Measurements from ENCODE around the gene ATAD3B. TPM values are rescaled to one million over a fixed set of nuclear protein-coding genes. Genes with fewer than 3 reads are reported as not detected.

The ATAD3B gene
- total and polyA plus RNA-seq, 10 of the 15 experiments (the other 5 are each of a cell fraction or from before 2014, with no cell fraction given): 0.03 to 38.8 (median 23.8) TPM

DNA sequence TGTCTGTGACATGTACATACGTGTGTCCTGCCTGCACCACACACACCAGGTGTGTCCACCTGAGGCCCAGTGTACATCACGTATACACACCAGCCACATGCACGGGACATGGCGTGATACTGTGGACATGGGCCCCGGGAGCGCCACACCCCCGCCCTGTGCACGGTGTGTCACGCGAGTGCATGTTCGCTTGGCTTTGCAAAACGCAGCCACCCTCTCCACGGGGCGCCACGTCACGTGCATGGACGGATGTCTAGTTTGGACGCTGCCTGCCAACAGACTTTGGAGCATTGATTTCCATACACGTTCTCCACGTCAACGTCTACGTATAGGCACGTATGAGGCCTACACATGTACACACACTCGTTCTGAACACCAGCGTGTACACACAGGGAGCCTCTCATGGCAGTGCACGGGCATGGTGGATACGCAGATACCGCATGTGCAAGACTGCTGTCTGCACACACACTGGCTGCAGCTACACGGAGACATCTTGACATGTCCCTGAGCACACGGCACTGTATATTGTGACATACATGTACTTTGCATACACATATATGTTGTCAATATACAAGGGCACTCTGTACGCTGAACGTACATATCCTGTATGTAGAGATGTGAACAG lies 66.2 kb downstream of the ATAD3B start:
- H3K4me1 ChIP-seq (ENCODE audit: control insufficient read depth, insufficient read depth, low read length): no peaks in the 10 kb centered on the region
- H3K27ac ChIP-seq (ENCODE audit: control insufficient read depth, insufficient read depth): no peak overlapping the region
- H3K79me2 ChIP-seq (ENCODE audit: control insufficient read depth, insufficient read depth, low read length): no peaks in the 10 kb centered on the region
- no peak overlapping the region for H2AFZ ChIP-seq (ENCODE audit: control insufficient read depth, low read depth, low read length)
- no TSS peak for BruUV-seq (replicated peaks)
- H4K20me1 ChIP-seq (ENCODE audit: control insufficient read depth, insufficient read depth): no peaks in the 10 kb centered on the region
- intact Hi-C loops (cut with micrococcal nuclease; ENCODE audit: unreplicated experiment): no loop called here
- ChIA-PET CTCF (no interaction called here), RAD21 (ENCODE audit: unreplicated experiment) (no interaction called here), SMC1A (ENCODE audit: uncharacterized antibody, unreplicated experiment) (no interaction called here), POLR2A (no interaction called here)
- FAIRE-seq: no peak
- H3K9me3 ChIP-seq (replicated peaks; ENCODE audit: control insufficient read depth, insufficient read depth, low read length): no peaks in the 10 kb centered on the region
- H3K4me3 ChIP-seq: no peak overlapping the region
- ATAC-seq: no peak
- 80% methylated on average over 32 of the region's 32 CpGs for WGBS (ENCODE audit: insufficient coverage, insufficient replicate concordance, low lambda C conversion rate, missing lambda C conversion rate)
- H3K4me2 ChIP-seq (ENCODE audit: control insufficient read depth, insufficient read depth): no peak overlapping the region
- in situ Hi-C loops (cut with MboI): no loop called here
- DNase-seq (ENCODE audit: low read depth, low spot score): no peak
- H3K27me3 ChIP-seq (replicated peaks in 1 of 2; ENCODE audit: control insufficient read depth in 2 of 2, insufficient read depth in 2 of 2, low read length in 1 of 2): no peaks in the 10 kb centered on the region
- H3K9ac ChIP-seq (ENCODE audit: control insufficient read depth, insufficient read depth, low read length): no peak overlapping the region
- no peaks in the 10 kb centered on the region; a peak in 2 of 4 replicates for H3K36me3 ChIP-seq (ENCODE audit: control insufficient read depth in 2 of 2, insufficient read depth in 2 of 2, low read length in 1 of 2)
- TF ChIP-seq JUND (IDR thresholded peaks at IDR 0.05; ENCODE audit: low read depth, low read length) (no peak), MTA3 (IDR thresholded peaks at IDR 0.05; ENCODE audit: borderline replicate concordance, low read length) (no peak), KAT2A (conservative IDR thresholded peaks at IDR 0.05; ENCODE audit: control insufficient read depth, low read depth, low read length) (no peak), POLR2AphosphoS5 (IDR thresholded peaks at IDR 0.05; ENCODE audit: low read length) (no peak), ZZZ3 (IDR thresholded peaks at IDR 0.05; ENCODE audit: control insufficient read depth, insufficient read length, low read depth) (no peak), ZNF384 (IDR thresholded peaks at IDR 0.05; ENCODE audit: borderline replicate concordance, low read depth, low read length) (no peak), MEF2A (IDR thresholded peaks at IDR 0.05; ENCODE audit: insufficient read depth, low read depth, low read length) (no peak), ZNF274 (IDR thresholded peaks at IDR 0.05; ENCODE audit: insufficient read depth, insufficient read length) (no peak), TAF1 (IDR thresholded peaks at IDR 0.05; ENCODE audit: borderline replicate concordance, low read depth, low read length) (no peak), SIX5 (IDR thresholded peaks at IDR 0.05; ENCODE audit: low read depth, low read length, severe bottlenecking) (no peak), RFX5 (IDR thresholded peaks at IDR 0.05; ENCODE audit: low read depth, low read length) (no peak), TCF3 (IDR thresholded peaks at IDR 0.05; ENCODE audit: borderline replicate concordance, insufficient read depth, low read depth, low read length) (no peak), NR2C2 (IDR thresholded peaks at IDR 0.05; ENCODE audit: borderline replicate concordance, control insufficient read depth, insufficient read length, low read depth) (no peak), RAD21 (IDR thresholded peaks at IDR 0.05; ENCODE audit: insufficient read depth, low read depth, low read length) (no peak), RAD51 (IDR thresholded peaks at IDR 0.05) (no peak), CREB1 (IDR thresholded peaks at IDR 0.05; ENCODE audit: low read depth) (no peak)
- TF ChIP-seq, protein P1, sequence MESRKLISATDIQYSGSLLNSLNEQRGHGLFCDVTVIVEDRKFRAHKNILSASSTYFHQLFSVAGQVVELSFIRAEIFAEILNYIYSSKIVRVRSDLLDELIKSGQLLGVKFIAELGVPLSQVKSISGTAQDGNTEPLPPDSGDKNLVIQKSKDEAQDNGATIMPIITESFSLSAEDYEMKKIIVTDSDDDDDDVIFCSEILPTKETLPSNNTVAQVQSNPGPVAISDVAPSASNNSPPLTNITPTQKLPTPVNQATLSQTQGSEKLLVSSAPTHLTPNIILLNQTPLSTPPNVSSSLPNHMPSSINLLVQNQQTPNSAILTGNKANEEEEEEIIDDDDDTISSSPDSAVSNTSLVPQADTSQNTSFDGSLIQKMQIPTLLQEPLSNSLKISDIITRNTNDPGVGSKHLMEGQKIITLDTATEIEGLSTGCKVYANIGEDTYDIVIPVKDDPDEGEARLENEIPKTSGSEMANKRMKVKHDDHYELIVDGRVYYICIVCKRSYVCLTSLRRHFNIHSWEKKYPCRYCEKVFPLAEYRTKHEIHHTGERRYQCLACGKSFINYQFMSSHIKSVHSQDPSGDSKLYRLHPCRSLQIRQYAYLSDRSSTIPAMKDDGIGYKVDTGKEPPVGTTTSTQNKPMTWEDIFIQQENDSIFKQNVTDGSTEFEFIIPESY (IDR thresholded peaks at IDR 0.05): no peak
- TF ChIP-seq, protein P2, sequence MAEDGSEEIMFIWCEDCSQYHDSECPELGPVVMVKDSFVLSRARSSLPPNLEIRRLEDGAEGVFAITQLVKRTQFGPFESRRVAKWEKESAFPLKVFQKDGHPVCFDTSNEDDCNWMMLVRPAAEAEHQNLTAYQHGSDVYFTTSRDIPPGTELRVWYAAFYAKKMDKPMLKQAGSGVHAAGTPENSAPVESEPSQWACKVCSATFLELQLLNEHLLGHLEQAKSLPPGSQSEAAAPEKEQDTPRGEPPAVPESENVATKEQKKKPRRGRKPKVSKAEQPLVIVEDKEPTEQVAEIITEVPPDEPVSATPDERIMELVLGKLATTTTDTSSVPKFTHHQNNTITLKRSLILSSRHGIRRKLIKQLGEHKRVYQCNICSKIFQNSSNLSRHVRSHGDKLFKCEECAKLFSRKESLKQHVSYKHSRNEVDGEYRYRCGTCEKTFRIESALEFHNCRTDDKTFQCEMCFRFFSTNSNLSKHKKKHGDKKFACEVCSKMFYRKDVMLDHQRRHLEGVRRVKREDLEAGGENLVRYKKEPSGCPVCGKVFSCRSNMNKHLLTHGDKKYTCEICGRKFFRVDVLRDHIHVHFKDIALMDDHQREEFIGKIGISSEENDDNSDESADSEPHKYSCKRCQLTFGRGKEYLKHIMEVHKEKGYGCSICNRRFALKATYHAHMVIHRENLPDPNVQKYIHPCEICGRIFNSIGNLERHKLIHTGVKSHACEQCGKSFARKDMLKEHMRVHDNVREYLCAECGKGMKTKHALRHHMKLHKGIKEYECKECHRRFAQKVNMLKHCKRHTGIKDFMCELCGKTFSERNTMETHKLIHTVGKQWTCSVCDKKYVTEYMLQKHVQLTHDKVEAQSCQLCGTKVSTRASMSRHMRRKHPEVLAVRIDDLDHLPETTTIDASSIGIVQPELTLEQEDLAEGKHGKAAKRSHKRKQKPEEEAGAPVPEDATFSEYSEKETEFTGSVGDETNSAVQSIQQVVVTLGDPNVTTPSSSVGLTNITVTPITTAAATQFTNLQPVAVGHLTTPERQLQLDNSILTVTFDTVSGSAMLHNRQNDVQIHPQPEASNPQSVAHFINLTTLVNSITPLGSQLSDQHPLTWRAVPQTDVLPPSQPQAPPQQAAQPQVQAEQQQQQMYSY (CRISPR knock-in tag; IDR thresholded peaks at IDR 0.05): no peak
- TF ChIP-seq, protein P3, sequence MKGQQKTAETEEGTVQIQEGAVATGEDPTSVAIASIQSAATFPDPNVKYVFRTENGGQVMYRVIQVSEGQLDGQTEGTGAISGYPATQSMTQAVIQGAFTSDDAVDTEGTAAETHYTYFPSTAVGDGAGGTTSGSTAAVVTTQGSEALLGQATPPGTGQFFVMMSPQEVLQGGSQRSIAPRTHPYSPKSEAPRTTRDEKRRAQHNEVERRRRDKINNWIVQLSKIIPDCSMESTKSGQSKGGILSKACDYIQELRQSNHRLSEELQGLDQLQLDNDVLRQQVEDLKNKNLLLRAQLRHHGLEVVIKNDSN (IDR thresholded peaks at IDR 0.05; ENCODE audit: borderline replicate concordance, extremely low read length, insufficient read depth, low read depth, low read length): no peak
